Neural progenitor cell (in vitro differentiated cells): ENCODE data around the gene ABCA3.

Experiments
- CTCF ChIP-seq: fragments of 200-600 bp; sonication (generic); IDR thresholded peaks from 2 replicates; pipeline ENCODE4 v1.5.1; 2017; ENCODE audit warnings: antibody characterized with exemption, mild to moderate bottlenecking
- EZH2 ChIP-seq: fragments of 200-600 bp; sonication (generic); IDR thresholded peaks from 2 replicates; pipeline ENCODE4 v1.6.1; 2017; ENCODE audit warnings: antibody characterized with exemption, mild to moderate bottlenecking, moderate library complexity

GRCh38 chr16:2250652-2251295, 89.8 kb downstream of the ABCA3 start:
- TF ChIP-seq CTCF (no peak), EZH2 (no peak)
